GM19452 (cell line): ENCODE measurements around the gene CCDC85B.
A peak's percentile ranks its signal among the peaks of the same experiment; 100 is the strongest.

Experiments used
- ATAC-seq: cut with Tn5 transposase; IDR thresholded peaks from one replicate; pipeline ENCODE4 v1.9.1; 2021; ENCODE audit not compliant: unreplicated experiment

CCDC85B gene

GRCh38 chr11:65868076-65868667, 22.3 kb upstream of the CCDC85B start:
- ATAC-seq: no peak

- ATAC-seq: no peak
Measured at GRCh38 chr11:65868907-65869306, 21.6 kb upstream of the CCDC85B start.

GRCh38 chr11:65869643-65870306, 20.7 kb upstream of the CCDC85B start:
- no peak for ATAC-seq

GRCh38 chr11:65870307-65870658, 20.2 kb upstream of the CCDC85B start:
- no peak for ATAC-seq

- no peak for ATAC-seq
Measured at GRCh38 chr11:65870706-65871681, 19.5 kb upstream of the CCDC85B start.

- ATAC-seq: no peak
Measured at GRCh38 chr11:65871811-65872548, 18.5 kb upstream of the CCDC85B start.

- ATAC-seq: no peak
Measured at GRCh38 chr11:65872586-65873317, 17.7 kb upstream of the CCDC85B start, which contains the start of gene EFEMP2. TSS of gene EFEMP2 (minus strand) at chr11:65872800. CDS start at chr11:65872354, 446 bp downstream.

GRCh38 chr11:65873318-65874156, 16.9 kb upstream of the CCDC85B start:
- peak; percentile 76 for ATAC-seq

GRCh38 chr11:65879617-65880016, 10.9 kb upstream of the CCDC85B start, which contains the start of gene CTSW:
TSS of gene CTSW (plus strand) at chr11:65879837. CDS start at chr11:65879855, 18 bp downstream.
- no peak for ATAC-seq

- no peak for ATAC-seq
Measured at GRCh38 chr11:65880027-65880426, 10.4 kb upstream of the CCDC85B start.

GRCh38 chr11:65880844-65881421, 9.5 kb upstream of the CCDC85B start:
- no peak for ATAC-seq

GRCh38 chr11:65882120-65883057, 8.1 kb upstream of the CCDC85B start:
- ATAC-seq: no peak

GRCh38 chr11:65883058-65883761, 7.3 kb upstream of the CCDC85B start:
- ATAC-seq: no peak

GRCh38 chr11:65883786-65884715, 6.4 kb upstream of the CCDC85B start:
- ATAC-seq: no peak

GRCh38 chr11:65884716-65885092, 5.8 kb upstream of the CCDC85B start:
- ATAC-seq: no peak

- ATAC-seq: no peak
Measured at GRCh38 chr11:65885231-65885630, 5.2 kb upstream of the CCDC85B start.
